Astrocyte of the spinal cord (primary cell): ENCODE data around the gene BFSP1.

Experiments used
- DNase-seq: peaks from one replicate; pipeline ENCODE4 v3.0.0; 2011; ENCODE audit warnings: low read depth, low spot score
- H3K4me3 ChIP-seq: 2 replicates; pipeline ENCODE4 v1.5.1; 2011; ENCODE audit warnings: low read depth, mild to moderate bottlenecking, low read length, moderate library complexity
- in situ Hi-C: cut with HindIII; loops from 2 replicates; pipeline ENCODE4 v1.10.0; 2017; ENCODE audit warnings: low sequenced_read_pairs
- TF ChIP-seq, protein P1 (sequence below): IDR thresholded peaks from 2 replicates; pipeline ENCODE4 v1.5.1; 2012; ENCODE audit warnings: low read depth, mild to moderate bottlenecking, low read length, inconsistent platforms

Gene BFSP1

GRCh38 chr20:17466641-17467040 lies 64.5 kb downstream of the BFSP1 start:
- TF ChIP-seq, protein P1, sequence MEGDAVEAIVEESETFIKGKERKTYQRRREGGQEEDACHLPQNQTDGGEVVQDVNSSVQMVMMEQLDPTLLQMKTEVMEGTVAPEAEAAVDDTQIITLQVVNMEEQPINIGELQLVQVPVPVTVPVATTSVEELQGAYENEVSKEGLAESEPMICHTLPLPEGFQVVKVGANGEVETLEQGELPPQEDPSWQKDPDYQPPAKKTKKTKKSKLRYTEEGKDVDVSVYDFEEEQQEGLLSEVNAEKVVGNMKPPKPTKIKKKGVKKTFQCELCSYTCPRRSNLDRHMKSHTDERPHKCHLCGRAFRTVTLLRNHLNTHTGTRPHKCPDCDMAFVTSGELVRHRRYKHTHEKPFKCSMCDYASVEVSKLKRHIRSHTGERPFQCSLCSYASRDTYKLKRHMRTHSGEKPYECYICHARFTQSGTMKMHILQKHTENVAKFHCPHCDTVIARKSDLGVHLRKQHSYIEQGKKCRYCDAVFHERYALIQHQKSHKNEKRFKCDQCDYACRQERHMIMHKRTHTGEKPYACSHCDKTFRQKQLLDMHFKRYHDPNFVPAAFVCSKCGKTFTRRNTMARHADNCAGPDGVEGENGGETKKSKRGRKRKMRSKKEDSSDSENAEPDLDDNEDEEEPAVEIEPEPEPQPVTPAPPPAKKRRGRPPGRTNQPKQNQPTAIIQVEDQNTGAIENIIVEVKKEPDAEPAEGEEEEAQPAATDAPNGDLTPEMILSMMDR = no peak
- no peak overlapping the region for H3K4me3 ChIP-seq
- no peak for DNase-seq
- in situ Hi-C loops = no loop called here

DNA sequence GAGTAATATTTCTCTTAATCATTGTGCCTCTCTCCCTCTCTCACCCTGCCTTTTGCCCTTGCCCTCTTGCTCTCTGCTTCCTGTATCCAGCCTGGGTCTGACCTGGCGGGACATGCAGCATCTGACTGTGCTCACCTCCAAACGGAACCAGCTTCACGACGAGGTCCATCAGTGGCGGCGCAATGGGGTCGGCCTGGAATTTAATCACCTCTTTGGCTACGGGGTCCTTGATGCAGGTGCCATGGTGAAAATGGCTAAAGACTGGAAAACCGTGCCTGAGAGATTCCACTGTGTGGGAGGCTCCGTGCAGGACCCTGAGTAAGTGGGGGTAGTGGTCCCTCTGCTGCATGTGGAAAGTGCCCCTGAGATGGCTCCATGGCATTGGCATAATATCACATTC lies 65.9 kb downstream of the BFSP1 start:
- no peak for DNase-seq
- in situ Hi-C loops = no loop called here
- H3K4me3 ChIP-seq = no peak overlapping the region
- TF ChIP-seq, protein P1 = no peak

DNA sequence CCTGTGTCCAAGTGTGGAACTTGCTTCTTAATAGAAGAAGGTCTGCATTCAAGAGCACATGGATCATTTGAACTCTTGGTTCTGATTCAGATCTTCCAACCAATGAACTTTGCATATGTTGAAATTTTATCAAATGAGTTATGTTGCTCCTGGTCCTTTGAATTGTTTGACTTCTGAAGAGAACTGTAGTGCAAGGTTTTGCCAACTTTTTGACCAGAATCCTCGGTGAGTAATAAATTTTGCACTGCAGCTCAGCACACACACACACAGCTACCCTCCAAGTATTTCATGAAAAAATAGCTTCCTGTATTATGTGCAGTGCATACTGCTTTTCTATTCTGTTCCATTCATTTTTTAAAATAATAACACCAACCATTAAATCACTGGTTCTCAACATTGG lies 67.5 kb downstream of the BFSP1 start:
- TF ChIP-seq, protein P1 = no peak
- H3K4me3 ChIP-seq = no peak overlapping the region
- no peak for DNase-seq
- in situ Hi-C loops = no loop called here

DNA sequence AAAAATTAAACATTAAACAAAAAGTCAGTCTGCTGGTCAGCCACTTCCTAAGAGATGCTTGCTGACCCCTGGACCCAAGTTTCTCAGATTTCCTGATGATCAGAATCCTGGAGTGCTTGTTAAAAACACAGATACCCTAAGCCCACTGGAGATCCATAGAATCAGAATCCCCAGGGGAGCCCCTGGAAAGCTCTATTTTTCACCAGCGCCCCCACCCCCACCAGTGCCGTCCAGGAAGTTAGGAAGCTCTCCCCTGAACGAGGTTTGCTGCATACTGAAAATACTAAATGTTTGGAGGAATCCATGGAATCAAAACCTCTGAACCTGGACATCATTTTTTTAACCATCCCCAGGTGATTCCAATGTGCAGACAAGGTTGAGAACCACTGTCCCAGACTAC lies 69.2 kb downstream of the BFSP1 start:
- in situ Hi-C loops = no loop called here
- TF ChIP-seq, protein P1 = no peak
- DNase-seq = no peak
- H3K4me3 ChIP-seq = no peak overlapping the region

DNA sequence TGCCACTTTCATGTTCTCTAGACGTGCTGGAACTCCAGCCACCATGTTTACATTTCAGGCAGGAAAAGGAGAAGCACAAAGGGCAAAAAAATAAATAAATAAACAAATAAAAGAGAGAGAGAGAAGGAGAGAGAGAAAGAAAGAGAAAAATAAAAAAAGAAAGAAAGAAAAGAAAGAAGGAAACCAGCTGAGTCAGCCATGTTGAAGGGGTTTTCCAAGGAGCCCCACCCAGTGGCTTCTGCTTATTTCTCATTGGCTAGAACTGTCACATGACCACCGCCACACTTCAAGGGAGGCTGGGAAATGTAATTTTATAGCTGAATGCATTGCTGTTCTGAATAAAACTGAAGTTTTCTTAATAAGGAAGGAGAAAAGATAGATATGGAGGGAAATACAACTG lies 71.1 kb downstream of the BFSP1 start:
- in situ Hi-C loops = no loop called here
- no peak for DNase-seq
- TF ChIP-seq, protein P1 = no peak
- H3K4me3 ChIP-seq = no peak overlapping the region

- no peak overlapping the region for H3K4me3 ChIP-seq
- DNase-seq = no peak
- TF ChIP-seq, protein P1 = no peak
- in situ Hi-C loops = no loop called here
Observed at GRCh38 chr20:17457588-17458190, 73.5 kb downstream of the BFSP1 start.

DNA sequence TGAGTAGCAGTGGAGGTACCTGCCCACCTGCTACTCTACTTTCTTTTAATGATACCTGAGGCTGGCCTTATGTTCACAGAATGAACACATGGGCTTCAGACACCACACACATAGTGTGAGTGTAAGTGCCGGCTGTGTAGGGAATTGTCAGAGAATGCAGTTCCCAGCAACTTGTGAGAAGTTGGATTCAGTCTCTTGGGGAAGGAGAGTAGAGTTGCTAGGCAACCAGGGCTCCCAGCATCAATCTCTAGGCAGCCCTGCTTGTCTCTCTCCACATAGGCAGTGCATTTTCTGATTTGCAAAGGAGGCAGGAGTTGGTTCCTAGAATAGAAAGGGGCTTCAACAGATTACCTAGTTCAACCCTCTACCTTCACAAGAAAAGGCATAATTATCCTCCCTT lies 74.1 kb downstream of the BFSP1 start:
- in situ Hi-C loops = no loop called here
- DNase-seq = no peak
- H3K4me3 ChIP-seq = no peak overlapping the region
- TF ChIP-seq, protein P1 = no peak
